Measurements from ENCODE around the gene ADAMTS14.

Gene ADAMTS14

GRCh38 chr10:70673043-70673928 lies 980 bp downstream of the ADAMTS14 start:
- no peak for TF ChIP-seq CTCF (IDR thresholded peaks at IDR 0.05; ENCODE audit: control insufficient read depth, insufficient read depth, low read depth, low read length, missing control alignments)
- peak overlapping the region; percentile 28 for H3K4me3 ChIP-seq (ENCODE audit: control insufficient read depth, low read depth, low read length)
- DNase-seq (ENCODE audit: low read depth) = peak; percentile 71

- no peak for DNase-seq (ENCODE audit: low read depth)
- H3K4me3 ChIP-seq (ENCODE audit: control insufficient read depth, low read depth, low read length) = no peak overlapping the region
- TF ChIP-seq CTCF (IDR thresholded peaks at IDR 0.05; ENCODE audit: control insufficient read depth, insufficient read depth, low read depth, low read length, missing control alignments) = no peak
Observed at GRCh38 chr10:70673929-70674559, 1.7 kb downstream of the ADAMTS14 start.

GRCh38 chr10:70674560-70675495 lies 2.5 kb downstream of the ADAMTS14 start:
- no peak for TF ChIP-seq CTCF (IDR thresholded peaks at IDR 0.05; ENCODE audit: control insufficient read depth, insufficient read depth, low read depth, low read length, missing control alignments)
- H3K4me3 ChIP-seq (ENCODE audit: control insufficient read depth, low read depth, low read length) = no peak overlapping the region
- DNase-seq (ENCODE audit: low read depth) = no peak

- DNase-seq (ENCODE audit: low read depth) = no peak
- no peak overlapping the region for H3K4me3 ChIP-seq (ENCODE audit: control insufficient read depth, low read depth, low read length)
- TF ChIP-seq CTCF (IDR thresholded peaks at IDR 0.05; ENCODE audit: control insufficient read depth, insufficient read depth, low read depth, low read length, missing control alignments) = no peak
Observed at GRCh38 chr10:70675496-70676161, 3.3 kb downstream of the ADAMTS14 start.

GRCh38 chr10:70676511-70676910 lies 4.2 kb downstream of the ADAMTS14 start:
- H3K4me3 ChIP-seq (ENCODE audit: control insufficient read depth, low read depth, low read length) = no peak overlapping the region
- TF ChIP-seq CTCF (IDR thresholded peaks at IDR 0.05; ENCODE audit: control insufficient read depth, insufficient read depth, low read depth, low read length, missing control alignments) = no peak
- no peak for DNase-seq (ENCODE audit: low read depth)

- H3K4me3 ChIP-seq (ENCODE audit: control insufficient read depth, low read depth, low read length) = no peak overlapping the region
- no peak for DNase-seq (ENCODE audit: low read depth)
- no peak for TF ChIP-seq CTCF (IDR thresholded peaks at IDR 0.05; ENCODE audit: control insufficient read depth, insufficient read depth, low read depth, low read length, missing control alignments)
Observed at GRCh38 chr10:70677016-70677415, 4.7 kb downstream of the ADAMTS14 start.
